HT-29 (cell line): ENCODE data around the gene PLSCR2. TPM values are rescaled to one million over a fixed set of nuclear protein-coding genes. Genes with fewer than 3 reads are reported as not detected.
"Not testable (repeated sequence)": the region's sequence is repeated elsewhere in the genome, so short reads cannot be mapped to it uniquely, and the experiment has no call there.

Experiments used
- DNase-seq: peaks from one replicate; pipeline ENCODE4 v3.0.0-alpha.2; 2015; ENCODE audit warnings: low spot score
- total RNA-seq: library from RNA; depleted of rRNA; stranded (reverse); fragments of >200 nt; shearing (Covaris generic); gene quantifications from 2 replicates; pipeline ENCODE4 v1.2.3, GENCODE V29; 2014; rRNA removed

Gene PLSCR2
- total RNA-seq, 1 experiment from 2014 or later = not detected

GRCh38 chr3:146421819-146422759 is 47.3 kb downstream of the PLSCR2 start:
- DNase-seq = peak; percentile 74

- no peak for DNase-seq
These were observed 53.0 kb downstream of the PLSCR2 start for GRCh38 chr3:146416366-146416765.

GRCh38 chr3:146414010-146414409 is 55.4 kb downstream of the PLSCR2 start:
- DNase-seq = no peak

- not testable (repeated sequence) for DNase-seq
These were observed 56.6 kb downstream of the PLSCR2 start for GRCh38 chr3:146412711-146413110.

- DNase-seq = no peak
These were observed 61.4 kb downstream of the PLSCR2 start for GRCh38 chr3:146407956-146408355.

- DNase-seq = no peak
These were observed 64.9 kb downstream of the PLSCR2 start for GRCh38 chr3:146404436-146404835.

- peak; percentile 72 for DNase-seq
These were observed 65.6 kb downstream of the PLSCR2 start for GRCh38 chr3:146403792-146404191.

- DNase-seq = no peak
These were observed 72.6 kb downstream of the PLSCR2 start for GRCh38 chr3:146396792-146397191.

GRCh38 chr3:146395164-146395563 is 74.2 kb downstream of the PLSCR2 start:
- DNase-seq = no peak

GRCh38 chr3:146390957-146391356 is 78.4 kb downstream of the PLSCR2 start:
- DNase-seq = no peak

- no peak for DNase-seq
These were observed 79.2 kb downstream of the PLSCR2 start for GRCh38 chr3:146390006-146390772.

- DNase-seq = no peak
These were observed 81.8 kb downstream of the PLSCR2 start for GRCh38 chr3:146387566-146387965.

- no peak for DNase-seq
These were observed 82.4 kb downstream of the PLSCR2 start for GRCh38 chr3:146386936-146387335.

- no peak for DNase-seq
These were observed 84.6 kb downstream of the PLSCR2 start for GRCh38 chr3:146384786-146385185.

Other genes starting within 250 kb of the PLSCR2 start
- gene PLSCR4, start 218.5 kb downstream of the PLSCR2 start, total RNA-seq = 0.97 and 2.2 TPM in 2 replicates
- gene PLSCR1, start 75.0 kb upstream of the PLSCR2 start, total RNA-seq = 83.2 and 83.9 TPM in 2 replicates
- not detected in 2 replicates for gene PLSCR5, start 135.8 kb upstream of the PLSCR2 start, total RNA-seq